ENCODE results near the gene PRKG2.

The PRKG2 gene

DNA sequence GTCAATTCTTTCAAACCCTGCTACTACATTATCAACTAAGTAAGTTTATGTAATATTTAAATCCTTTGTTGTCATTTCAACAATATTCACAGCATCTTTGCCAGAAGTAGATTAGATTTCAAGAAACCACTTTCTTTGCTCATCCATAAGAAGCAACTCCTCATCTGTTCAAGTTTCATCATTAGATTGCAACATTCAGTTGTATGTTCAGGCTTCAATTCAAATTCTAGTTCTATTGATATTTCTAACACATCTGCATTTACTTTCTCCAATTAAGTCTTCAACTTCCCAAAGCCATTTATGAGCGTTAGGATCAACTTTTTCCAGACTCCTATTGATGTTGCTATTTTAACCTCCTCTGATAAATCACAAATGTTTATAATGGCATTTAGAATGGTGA is 118.5 kb downstream of the PRKG2 start:
- DNase-seq (ENCODE audit: low spot score) (no peak), FAIRE-seq (no peak)

DNA sequence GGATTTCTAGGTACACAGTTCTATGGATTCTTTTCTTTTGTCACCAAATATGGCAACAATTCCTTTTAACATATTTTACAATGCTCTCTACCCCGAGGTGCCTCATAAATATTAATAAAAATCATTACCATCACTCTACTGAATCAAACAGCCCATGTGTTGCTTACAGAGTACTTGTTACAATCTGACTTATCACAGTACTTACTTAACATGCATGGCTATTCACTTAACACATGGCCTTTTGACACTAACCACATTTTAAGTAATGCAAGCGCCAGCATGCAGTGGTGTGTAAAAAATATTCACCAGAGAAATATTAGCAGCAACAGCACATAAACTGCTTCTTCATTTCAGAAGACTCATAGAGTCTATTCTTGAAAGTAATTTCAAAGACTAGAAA is 119.6 kb downstream of the PRKG2 start:
- DNase-seq (ENCODE audit: low spot score) (no peak), FAIRE-seq (no peak)

DNA sequence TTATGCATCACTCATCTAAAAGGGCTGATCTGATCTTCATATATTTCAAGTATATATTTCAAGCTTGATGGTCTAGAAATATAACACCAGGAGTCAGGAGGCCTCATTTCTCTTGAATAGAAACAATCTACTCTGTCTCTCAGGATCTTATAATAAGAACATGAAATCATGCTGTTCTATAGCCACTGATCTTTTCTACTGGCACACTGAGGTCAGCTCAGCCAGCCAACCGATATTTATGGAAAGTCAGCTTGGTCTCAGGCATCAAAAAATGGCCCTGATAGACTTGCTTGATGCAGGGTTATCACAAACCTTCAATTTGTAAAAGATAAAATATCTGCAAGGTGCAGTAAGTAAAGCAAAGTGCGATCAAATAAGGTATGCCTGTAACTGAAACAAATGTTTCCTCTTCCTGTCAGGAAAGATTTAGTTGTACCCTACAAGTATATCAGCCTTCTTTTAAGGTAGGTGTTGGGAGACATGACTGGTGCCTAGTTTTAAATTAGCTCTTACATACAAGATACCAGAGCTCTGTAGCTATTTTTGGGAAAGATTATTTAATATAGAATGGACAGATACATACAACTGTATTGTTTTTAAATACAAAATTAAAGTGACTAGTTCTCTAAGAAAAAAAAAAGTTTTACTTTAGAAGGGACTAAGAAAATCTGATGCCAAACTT is 121.2 kb downstream of the PRKG2 start:
- no peak for FAIRE-seq
- DNase-seq (ENCODE audit: low spot score) = no peak

DNA sequence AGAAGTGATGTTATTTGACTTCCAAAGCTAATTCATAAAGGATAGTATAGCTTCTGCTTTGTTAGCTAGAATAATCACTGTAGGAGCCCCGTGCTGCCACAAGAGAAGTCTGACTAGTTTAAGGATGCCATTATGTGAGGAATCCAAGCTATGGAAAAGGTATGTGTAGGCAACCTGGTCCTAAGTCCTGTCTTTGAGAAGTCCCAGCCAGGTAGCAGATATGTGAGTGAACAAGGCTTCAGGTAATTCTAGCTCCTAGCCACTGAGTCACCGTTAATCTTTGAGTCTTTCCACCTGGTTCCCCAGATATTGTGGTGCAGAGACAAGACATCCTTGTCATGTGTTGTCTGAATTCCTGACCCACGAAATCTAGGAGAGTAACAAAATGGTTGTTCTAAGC is 129.0 kb downstream of the PRKG2 start:
- DNase-seq (ENCODE audit: low spot score) = no peak
- no peak for FAIRE-seq

DNA sequence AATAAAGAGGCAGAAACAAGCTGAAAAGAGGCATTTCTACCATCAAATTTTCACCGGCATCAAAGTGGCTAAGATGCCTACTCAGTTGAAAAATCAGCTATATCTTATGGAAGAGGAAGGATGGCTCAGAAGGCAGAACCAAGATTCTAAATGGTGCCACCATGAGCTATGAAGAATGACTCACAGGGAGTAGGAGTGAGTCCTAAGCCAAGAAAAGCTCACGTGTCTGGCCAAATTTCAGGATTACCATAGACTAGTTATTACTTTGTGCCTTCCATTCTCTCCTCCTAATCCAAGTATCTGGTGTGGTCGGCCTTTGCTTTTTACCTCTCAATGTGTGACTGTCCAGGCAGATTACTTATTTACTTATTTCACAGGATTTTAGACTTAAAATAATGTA is 129.7 kb downstream of the PRKG2 start:
- DNase-seq (ENCODE audit: low spot score) (no peak), FAIRE-seq (no peak)

DNA sequence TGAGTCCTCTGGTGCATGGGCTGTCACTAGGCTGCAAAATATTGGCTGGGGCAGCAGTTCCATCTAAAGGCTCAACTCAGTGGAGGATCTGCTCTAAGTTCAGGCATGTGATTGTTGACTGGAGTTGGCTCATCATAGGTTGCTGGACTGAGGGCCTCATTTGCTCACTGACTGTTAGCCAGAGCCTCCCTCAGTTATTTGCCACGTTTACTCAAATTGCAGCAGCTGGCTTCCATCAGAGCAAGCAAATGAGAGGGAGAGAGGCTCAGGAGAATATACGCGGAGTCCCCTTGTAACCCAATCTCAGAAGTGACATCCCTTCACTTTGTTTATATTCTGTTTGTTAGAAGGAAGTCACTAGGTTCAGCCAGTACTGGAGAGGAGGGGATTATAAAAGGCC is 130.4 kb downstream of the PRKG2 start:
- FAIRE-seq = no peak
- no peak for DNase-seq (ENCODE audit: low spot score)

DNA sequence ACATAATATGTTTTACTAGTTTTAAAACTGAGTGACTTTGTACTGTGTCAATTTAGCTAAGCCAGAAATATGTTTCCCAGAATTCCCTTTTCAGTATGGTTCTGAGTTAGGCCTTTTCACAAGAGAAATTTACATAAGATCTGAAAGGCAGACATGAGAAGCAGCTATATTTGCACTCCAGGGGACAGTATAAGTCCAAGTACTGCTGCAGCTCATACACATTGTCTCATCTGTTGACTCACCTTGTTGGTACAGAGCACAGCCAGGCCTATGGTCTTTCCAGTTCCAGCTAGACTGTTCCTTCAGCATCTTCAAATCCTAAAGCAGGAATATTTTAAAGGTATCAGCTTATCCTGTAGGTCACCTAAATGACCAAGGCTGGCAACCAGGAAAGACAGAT is 131.0 kb downstream of the PRKG2 start:
- DNase-seq (ENCODE audit: low spot score) (no peak), FAIRE-seq (no peak)

DNA sequence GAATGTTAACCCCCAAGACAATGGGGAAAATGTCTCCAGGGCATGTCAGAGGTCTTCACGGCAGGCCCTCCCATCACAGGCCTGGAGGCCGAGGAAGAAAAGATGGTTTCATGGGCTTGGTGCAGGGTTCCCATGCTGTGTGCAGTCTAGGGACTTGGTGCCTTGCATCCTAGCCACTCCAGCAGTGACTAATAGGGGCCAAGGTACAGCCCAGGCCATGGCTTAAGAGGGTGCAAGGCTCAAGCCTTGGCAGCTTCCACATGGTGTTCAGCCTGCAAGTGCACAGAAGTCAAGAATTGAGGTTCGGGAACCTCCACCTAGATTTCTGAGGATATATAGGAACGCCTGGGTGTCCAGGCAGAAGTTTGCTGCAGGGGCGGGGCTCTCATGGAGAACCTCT is 133.9 kb downstream of the PRKG2 start:
- DNase-seq (ENCODE audit: low spot score) (no peak), FAIRE-seq (no peak)

DNA sequence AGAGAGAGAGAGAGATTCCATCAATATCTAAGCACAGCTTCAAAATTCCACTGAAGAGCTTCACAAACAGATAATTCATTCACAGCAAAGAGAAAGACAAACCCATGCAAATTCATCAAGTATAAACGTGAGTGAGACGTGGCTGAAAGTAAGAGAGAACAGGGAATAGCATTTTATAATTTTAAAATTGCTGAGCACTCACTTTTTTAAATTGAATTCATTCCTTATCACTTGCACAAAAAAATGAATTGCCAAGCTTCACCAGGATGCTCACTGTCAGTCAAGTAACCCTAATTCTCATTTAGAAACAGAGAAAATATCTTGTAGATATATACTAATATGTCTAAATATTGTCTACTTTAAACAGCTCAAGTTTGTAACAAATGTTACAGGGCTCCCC is 144.0 kb downstream of the PRKG2 start:
- DNase-seq (ENCODE audit: low spot score) (no peak), FAIRE-seq (no peak)

DNA sequence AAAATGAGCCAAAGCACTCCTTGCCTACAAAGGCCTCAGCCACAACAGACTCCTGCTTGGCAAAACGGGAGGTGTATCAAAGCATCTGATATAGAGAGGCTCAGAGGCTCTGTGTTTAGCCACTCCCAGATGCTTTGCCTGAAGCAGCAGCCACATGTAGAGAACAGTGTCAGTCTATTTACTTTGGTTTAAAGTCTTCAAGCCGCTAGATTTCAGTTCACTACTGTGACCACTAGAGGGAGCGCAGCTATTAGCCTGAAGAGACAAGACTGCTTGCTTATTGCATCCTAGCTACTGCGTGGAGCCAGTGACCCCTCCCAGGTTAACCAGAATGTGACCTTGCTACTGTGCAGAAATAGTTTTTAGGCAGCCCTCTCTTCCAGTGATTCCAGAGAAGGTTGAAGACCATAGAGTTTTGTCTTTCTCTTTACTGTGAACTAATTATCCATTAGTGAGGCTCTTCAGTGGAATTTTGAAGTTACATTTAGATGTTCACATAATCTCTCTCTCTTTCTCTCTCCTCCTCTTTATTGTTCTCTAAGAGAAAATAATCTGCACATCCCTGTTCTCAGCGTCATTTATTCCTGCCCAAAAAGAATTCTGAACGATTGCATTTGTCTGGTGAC is 145.2 kb downstream of the PRKG2 start:
- DNase-seq (ENCODE audit: low spot score) (peak; percentile 55), FAIRE-seq (no peak)

DNA sequence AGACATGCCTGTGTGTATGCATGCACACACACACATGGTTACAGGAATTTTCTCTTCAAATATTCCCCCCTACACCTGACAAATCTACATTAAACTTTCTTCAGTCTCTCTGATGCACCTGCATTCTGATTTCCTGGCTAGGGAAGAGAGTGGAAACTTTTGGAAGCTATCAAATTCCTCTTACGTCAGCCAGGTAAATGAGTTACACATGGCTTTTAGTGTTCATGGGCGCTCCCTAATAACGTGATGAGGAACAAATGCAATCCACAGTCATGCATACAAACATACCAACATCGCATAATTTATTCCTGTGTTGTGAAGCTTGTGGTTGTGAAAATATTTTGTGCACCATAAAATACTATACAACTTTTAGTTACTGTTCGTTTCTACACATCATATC is 149.6 kb downstream of the PRKG2 start:
- DNase-seq (ENCODE audit: low spot score) (no peak), FAIRE-seq (no peak)

DNA sequence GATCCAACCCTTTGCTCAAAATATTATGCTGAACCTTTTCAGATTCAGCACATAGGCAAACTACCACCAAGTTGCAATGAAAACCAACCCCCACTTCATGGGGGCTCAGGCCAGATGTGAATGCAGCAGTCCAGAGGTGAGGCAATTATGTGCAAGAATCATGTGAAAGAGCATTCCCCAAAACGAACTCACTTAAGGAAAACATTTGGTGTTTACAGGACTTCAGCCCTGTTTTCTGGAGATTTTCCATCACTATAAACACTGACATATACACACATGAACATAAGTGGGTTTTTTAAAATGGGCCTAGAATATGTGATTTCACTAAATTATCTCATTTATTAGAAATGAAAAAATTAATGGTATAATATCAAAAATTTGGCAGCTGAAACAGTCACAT is 153.0 kb downstream of the PRKG2 start:
- DNase-seq (ENCODE audit: low spot score) (no peak), FAIRE-seq (no peak)

DNA sequence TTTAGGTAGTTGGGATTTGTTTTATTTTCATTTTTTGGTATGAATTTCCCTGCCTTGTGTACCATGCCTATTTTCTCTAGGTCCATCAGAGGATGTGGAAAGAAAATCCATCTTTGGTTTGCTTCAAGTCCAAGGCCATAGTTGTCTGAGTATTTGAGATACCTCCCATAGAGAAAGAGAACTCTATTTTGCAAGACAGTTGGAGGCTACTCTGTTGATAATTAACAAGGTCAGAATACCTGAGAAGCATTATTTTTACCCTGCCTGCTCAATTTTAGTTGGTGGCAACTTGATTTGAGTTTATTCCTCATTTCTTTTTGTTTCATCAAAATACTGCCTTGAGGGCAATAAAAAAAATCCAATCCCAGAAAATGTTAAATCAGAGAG is 153.7 kb downstream of the PRKG2 start:
- DNase-seq (ENCODE audit: low spot score) (no peak), FAIRE-seq (no peak)

DNA sequence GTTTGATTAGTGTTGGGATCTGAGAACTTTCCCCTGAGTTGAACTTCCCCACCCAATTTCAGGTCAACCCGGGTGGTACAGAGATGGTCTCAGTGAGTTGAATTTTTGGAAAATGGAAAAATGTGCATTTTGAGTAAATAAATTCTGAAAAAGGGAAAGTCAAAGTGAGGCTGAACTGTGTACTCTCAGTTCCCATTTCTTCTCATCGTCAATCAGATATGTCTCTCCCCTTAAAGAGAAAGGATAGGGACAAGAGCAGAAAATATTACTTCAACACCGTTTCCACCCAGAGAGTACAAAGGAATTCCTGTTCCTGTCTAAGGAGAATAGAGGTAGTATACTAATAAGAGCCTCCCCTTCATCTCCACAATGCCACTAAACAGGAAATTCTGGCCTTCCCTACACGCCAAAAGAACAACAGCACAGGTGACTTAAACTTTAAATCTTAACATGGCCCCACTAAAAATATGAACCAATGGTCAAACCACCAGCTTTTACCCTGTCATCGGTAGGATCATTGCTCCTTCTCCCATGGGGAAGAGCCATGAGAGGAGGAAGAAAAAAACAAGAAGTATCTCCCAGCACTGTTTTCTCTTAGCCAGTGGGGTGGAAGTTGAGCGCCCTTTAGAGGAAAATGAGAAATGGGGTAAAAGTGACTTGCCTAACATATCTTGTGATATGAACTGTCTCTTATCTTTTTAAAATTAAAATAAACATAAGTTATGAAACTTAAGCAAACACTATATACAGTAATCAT is 154.3 kb downstream of the PRKG2 start:
- FAIRE-seq (no peak), DNase-seq (ENCODE audit: low spot score) (no peak)

DNA sequence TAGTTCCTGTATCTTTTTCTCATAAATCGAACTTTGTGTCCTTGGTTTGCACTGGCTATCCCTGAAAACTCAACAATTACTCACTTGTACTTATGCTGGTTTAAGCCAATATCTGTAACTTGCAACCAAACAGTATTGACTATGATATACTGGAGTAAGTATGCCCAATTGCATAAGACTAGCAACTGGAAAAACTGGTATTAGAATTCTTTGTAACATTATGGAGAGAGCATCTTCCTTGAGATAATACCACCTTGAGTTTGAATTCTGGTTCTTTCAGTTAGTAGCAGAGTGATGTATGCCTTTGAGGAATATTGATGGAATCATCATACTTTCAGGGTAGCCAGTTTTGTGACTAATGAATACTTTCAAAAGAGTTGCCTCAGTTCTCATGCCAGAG is 156.4 kb downstream of the PRKG2 start:
- no peak for DNase-seq (ENCODE audit: low spot score)
- no peak for FAIRE-seq

DNA sequence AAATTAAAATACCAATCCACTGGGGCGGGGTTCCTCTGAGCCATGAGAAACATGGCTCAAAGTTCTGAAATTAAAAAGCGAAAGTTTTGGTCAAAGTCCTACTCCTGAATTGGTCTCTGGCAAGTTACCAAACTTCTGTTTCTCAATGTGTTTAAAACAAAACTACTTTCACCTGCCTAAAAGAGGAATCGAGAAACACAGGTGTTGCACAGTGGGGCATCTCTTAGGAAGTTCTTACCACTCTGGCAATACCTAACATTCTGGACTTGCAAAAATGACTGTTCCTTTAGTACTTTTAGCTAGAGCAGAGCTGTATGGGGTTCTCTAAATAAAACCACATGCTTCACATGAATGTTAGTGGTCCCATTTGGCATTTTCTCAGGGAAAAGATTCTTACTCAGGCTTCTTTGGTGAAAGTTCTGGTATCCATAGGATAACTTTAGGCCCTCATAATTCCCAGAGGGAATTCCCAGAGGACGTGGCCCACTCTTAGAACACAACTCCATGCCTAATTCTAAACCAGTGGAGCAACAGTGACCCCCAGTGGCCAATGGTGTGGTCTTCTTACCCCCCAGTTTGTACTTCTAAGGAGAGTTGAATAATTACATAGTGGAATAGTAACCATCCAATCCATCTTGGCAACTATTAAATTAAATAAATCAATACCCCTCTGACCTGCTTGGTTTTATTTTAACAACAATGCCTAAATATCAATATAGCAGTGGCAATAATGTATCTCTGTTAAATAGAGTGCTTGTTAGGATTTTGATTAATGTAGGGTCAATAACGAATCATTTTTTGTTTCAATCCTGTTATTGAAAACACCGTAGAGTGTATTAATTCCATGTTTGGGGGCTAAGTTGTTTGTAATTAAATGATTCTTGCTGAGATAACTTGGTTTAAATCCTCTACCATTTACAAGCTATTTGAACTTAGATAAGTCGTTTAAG is 162.6 kb downstream of the PRKG2 start:
- DNase-seq (ENCODE audit: low spot score) (no peak), FAIRE-seq (no peak)

DNA sequence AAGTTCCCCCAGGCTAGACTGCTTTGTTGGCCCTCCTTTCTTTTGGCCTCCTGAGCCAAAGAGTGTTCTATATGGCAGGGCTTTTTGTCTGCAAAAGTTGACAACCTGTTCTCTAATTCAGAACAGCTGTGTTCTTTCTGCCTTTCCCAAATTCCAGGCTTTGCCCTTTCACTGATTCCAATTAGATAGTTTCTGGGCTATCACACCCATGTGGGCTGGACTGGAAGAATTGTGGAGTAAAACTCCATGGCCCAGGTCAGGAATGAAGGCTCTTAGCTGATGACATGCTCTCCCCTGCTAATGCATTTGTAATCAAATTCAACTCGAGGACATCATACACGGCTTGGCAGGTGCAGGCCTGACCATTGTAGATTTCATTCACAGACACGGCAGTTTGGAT is 165.1 kb downstream of the PRKG2 start:
- DNase-seq (ENCODE audit: low spot score) (no peak), FAIRE-seq (no peak)

DNA sequence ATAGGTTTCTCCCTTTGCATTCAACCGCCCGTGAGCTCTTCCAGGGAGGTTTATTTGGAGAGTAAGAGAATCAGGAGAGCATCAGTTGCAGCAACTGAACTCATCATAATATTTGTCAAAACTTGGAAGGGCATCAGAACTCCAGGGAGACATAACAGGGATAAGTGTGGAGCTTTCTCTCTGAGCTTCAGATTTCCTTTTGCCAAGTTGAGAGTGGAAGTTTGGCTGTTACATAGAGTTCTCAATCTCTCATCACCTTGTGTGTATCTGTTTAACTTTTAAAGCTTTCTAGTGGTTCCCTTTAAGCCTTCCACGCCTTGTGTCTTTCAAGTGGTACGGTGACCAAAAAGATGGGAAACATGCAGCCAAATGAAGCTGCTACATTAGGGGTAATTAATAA is 165.7 kb downstream of the PRKG2 start:
- FAIRE-seq (no peak), DNase-seq (ENCODE audit: low spot score) (no peak)

DNA sequence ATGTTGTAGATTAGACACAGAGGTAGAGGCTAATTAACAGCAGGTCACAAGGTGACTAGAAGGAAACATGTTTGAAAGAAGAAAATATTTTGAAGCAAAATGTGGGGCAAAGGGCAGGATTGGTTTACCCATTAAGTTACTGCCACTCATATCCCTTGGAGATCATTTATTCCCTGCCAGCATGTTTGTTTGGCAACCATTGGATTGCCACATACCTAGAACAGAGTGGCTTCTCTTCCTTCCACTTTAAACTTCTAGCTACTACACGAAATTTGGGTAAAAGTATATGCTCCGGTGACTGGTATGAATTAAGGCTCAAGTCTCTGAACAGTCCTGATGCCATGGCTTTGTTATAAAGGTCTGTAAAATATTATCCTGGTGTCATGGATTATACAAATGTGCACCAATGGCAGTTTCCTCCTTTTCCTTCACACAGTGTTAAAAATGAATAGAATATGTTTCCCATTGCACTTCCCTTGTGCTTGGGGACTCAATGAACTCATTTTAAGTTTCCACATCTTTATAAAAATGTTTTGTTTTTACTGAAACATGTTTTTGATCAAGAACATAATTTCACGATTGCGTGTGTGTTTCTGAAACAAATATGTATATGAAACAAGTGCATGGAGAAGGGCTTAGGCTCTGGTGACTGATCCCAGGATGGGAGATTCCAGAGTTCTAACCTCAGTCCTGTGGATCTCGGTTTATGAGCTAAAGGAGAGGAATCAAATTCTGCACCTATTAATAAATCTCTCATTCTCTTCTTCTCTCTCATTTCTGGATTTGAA is 172.2 kb downstream of the PRKG2 start:
- FAIRE-seq (no peak), DNase-seq (ENCODE audit: low spot score) (no peak)

DNA sequence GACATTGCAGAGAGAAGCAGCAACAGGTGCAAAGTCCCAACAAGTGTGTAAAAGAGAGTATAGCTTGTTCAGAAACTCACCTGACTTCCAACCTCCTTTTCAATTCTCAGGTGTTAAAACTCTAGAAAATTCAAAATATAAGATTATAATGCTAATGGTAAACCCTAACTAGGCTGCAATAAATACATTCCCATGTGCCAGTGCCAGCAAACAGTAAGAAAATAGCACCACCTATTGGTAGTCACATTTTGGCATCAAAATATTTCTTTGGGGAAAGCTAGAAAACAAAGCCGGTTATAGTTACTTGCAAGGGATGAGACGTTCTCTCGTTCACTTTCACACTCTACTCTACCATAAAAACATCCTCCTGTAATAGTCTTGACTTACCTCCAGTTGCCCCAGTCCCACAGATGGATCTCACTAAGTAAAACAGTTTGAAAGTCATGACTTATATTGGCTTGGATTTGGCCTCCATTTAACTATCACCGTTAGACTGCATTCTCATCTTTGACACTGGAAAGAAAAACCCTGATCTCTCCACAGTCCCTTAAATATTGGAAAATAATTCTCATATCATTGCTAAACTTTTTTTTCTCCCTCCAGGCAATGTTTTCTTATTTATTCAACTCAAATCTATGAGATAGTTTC is 174.9 kb downstream of the PRKG2 start:
- no peak for DNase-seq (ENCODE audit: low spot score)
- no peak for FAIRE-seq
